NB4 (cell line): ENCODE measurements around the gene TSTD2.

ENCODE experiments used
- CTCF ChIP-seq: IDR thresholded peaks from one replicate; pipeline ENCODE4 v1.5.1; 2012; ENCODE audit warnings: low read depth, low read length
- POLR2A ChIP-seq: IDR thresholded peaks from 2 replicates; pipeline ENCODE4 v1.6.1; 2011; ENCODE audit warnings: mild to moderate bottlenecking; ENCODE audit not compliant: insufficient read length; ENCODE audit errors: extremely low read depth
- TF ChIP-seq, protein P1 (sequence below): IDR thresholded peaks from 2 replicates; pipeline ENCODE4 v1.6.1; 2011; ENCODE audit warnings: low read depth, low read length

DNA sequence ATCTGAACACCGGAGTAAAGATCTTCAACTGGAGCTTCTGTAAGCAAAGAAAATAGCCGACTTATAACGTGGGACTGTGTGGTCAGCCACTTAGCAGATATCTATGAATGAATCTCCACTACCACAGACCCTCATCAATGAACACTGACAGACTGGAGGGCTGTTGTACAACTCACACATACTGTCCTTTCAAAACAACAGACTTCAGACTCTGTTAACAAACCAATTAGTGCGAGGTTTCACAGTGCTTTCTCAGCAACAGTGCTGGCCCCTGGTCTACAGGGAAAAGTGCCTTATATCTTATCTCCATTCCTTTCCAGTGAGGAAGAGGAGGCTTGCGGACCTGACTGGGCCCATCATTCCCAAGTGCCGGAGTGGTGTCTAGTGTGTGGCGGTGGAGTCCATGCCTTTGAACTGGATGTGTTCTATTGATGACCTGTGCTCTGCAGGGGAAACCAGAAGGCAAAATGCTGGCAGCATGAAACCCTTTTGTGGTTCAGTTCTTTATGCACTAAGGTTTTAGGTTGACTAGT lies 33.8 kb downstream of the TSTD2 start:
- TF ChIP-seq CTCF (no peak), POLR2A (no peak)
- TF ChIP-seq, protein P1, sequence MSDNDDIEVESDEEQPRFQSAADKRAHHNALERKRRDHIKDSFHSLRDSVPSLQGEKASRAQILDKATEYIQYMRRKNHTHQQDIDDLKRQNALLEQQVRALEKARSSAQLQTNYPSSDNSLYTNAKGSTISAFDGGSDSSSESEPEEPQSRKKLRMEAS, result no peak
